ENCODE data around the gene RBPMS2.

- TF ChIP-seq CTCF (IDR thresholded peaks at IDR 0.05) (no peak), POLR2A (IDR thresholded peaks at IDR 0.05) (no peak)
These were observed 31.8 kb upstream of the RBPMS2 start for GRCh38 chr15:64807051-64807749.
